Measurements from ENCODE around the gene FYN. TPM values are rescaled to one million over a fixed set of nuclear protein-coding genes. Genes with fewer than 3 reads are reported as not detected.

Gene FYN
- total and polyA plus RNA-seq, 2 experiments from 2014 or later, result 58.6 to 166 TPM

DNA sequence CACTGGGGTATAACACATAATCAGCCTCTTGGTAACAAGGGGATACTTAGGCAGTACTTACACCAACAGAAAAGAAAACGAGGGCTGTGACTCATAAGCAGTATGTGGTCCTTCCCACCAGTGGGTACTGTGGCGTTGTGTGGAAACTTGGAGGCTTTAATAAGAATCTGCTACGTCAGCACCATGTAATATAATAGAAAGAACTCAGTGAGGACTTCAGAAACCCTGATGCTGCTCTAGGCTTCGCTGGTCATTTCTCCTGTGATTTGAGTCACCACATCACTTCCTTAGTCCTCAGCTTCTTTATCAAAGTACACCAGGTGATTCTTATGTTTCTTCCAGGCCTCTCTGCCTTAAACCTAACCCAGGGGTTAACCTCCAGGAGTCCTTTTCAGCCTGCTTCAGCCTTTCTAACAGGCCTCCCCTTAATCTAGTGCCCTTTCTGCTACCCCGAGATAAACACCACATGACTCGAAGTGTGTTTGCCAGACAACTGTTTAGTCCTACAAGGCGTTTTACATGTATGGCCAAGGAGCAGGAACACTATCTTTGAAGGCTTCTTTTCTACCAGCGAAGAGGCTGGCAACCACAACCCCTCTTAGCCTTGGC is 68.5 kb downstream of the FYN start:
- peak; percentile 87 for DNase-seq
- in situ Hi-C loops (cut with MboI), result no loop called here
- Histone ChIP-seq H2AFZ (no peak overlapping the region), H3K9ac (peak overlapping the region; percentile 21; the same call in 1 of the 2 replicates), H4K20me1 (ENCODE audit: insufficient read depth) (no peaks in the 10 kb centered on the region), H3K27ac (peak overlapping the region; percentile 67), H3K27me3 (replicated peaks; ENCODE audit: insufficient read depth) (no peaks in the 10 kb centered on the region), H3K9me3 (ENCODE audit: low read depth) (no peaks in the 10 kb centered on the region), H3K4me1 (ENCODE audit: insufficient read depth) (peaks cover 50% of the 10 kb centered on the region), H3K4me3 (no peak overlapping the region), H3K79me2 (ENCODE audit: insufficient read depth) (peaks cover 97% of the 10 kb centered on the region), H3K36me3 (ENCODE audit: low read depth) (0 out of 2 replicates have a peak, but pooled peaks cover 3% of the 10 kb centered on the region), H3K4me2 (ENCODE audit: unreplicated experiment) (no peak overlapping the region), H3F3A (ENCODE audit: insufficient read depth) (peaks cover 33% of the 10 kb centered on the region), H3K9me2 (ENCODE audit: insufficient read depth) (no peaks in the 10 kb centered on the region)
- WGBS, 2 experiments (ENCODE audit: low coverage in 1 of 2, low lambda C conversion rate in 2 of 2, missing lambda C conversion rate in 2 of 2), result 54 to 55% methylated on average over 8 of the region's 8 CpGs
- TF ChIP-seq EZH2 (IDR thresholded peaks at IDR 0.05; ENCODE audit: insufficient read depth, poor library complexity, severe bottlenecking), result no peak
- TF ChIP-seq EZH2phosphoT487 (IDR thresholded peaks at IDR 0.05; ENCODE audit: insufficient read depth, low read depth), result no peak

DNA sequence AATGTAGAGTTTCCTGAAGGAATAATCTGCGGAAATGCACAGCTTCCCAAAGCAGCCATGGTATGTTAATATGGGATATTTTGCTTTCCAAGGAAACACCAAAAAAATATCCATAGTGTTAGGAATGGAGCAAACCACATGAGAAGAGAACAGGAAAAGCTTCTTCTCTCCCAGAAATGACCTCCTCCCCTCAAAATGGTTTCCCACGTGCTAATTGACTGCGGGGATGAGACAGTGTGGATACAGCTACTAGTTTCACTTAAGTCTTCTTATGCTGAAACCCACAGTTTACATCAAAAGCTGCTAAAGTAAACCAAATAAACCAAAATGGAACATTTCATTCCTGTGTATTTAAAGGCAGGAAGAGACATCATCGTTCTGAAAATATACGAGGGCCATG is 69.4 kb downstream of the FYN start:
- H3K9me3 ChIP-seq (ENCODE audit: low read depth), result no peaks in the 10 kb centered on the region
- H4K20me1 ChIP-seq (ENCODE audit: insufficient read depth), result no peaks in the 10 kb centered on the region
- WGBS, 2 experiments (ENCODE audit: low coverage in 1 of 2, low lambda C conversion rate in 2 of 2, missing lambda C conversion rate in 2 of 2), result 85 to 88% methylated on average over 5 of the region's 5 CpGs
- peaks cover 97% of the 10 kb centered on the region for H3K79me2 ChIP-seq (ENCODE audit: insufficient read depth)
- H3K36me3 ChIP-seq (ENCODE audit: low read depth), result 0 out of 2 replicates have a peak, but pooled peaks cover 1% of the 10 kb centered on the region
- H3K4me1 ChIP-seq (ENCODE audit: insufficient read depth), result peaks cover 56% of the 10 kb centered on the region
- TF ChIP-seq EZH2phosphoT487 (IDR thresholded peaks at IDR 0.05; ENCODE audit: insufficient read depth, low read depth), result no peak
- TF ChIP-seq EZH2 (IDR thresholded peaks at IDR 0.05; ENCODE audit: insufficient read depth, poor library complexity, severe bottlenecking), result no peak
- no peak overlapping the region for H3K4me3 ChIP-seq
- H2AFZ ChIP-seq, result no peak overlapping the region
- in situ Hi-C loops (cut with MboI), result no loop called here
- H3K9ac ChIP-seq, result no peak overlapping the region
- no peak overlapping the region for H3K27ac ChIP-seq
- H3K27me3 ChIP-seq (replicated peaks; ENCODE audit: insufficient read depth), result no peaks in the 10 kb centered on the region
- H3K4me2 ChIP-seq (ENCODE audit: unreplicated experiment), result no peak overlapping the region
- no peaks in the 10 kb centered on the region for H3K9me2 ChIP-seq (ENCODE audit: insufficient read depth)
- no peak for DNase-seq
- peaks cover 43% of the 10 kb centered on the region for H3F3A ChIP-seq (ENCODE audit: insufficient read depth)

DNA sequence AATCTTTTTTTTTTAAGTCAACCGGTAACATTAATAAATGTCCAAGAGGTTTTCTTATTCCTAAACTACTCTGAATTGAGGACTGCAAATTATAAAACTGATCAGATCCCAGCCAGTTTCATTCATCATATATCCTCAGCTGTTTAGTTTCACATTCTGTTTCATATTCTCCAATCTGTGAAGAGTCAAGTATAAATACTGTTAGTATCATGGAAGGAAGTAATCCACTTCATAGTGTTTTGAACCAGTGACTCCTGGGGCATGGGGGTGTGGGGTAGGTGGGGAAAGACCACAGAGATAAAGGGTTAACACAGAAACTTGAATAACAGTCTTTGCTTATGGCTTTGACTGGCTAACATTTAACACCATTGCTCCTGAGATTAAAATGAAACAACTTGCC is 69.9 kb downstream of the FYN start:
- in situ Hi-C loops (cut with MboI), result no loop called here
- Histone ChIP-seq H3K4me3 (no peak overlapping the region), H3F3A (ENCODE audit: insufficient read depth) (peaks cover 47% of the 10 kb centered on the region), H3K27me3 (replicated peaks; ENCODE audit: insufficient read depth) (no peaks in the 10 kb centered on the region), H3K4me2 (ENCODE audit: unreplicated experiment) (no peak overlapping the region), H3K9ac (no peak overlapping the region), H3K36me3 (ENCODE audit: low read depth) (no peaks in the 10 kb centered on the region), H3K9me2 (ENCODE audit: insufficient read depth) (no peaks in the 10 kb centered on the region), H3K9me3 (ENCODE audit: low read depth) (no peaks in the 10 kb centered on the region), H3K27ac (no peak overlapping the region), H3K4me1 (ENCODE audit: insufficient read depth) (peaks cover 61% of the 10 kb centered on the region), H4K20me1 (ENCODE audit: insufficient read depth) (no peaks in the 10 kb centered on the region), H2AFZ (no peak overlapping the region), H3K79me2 (ENCODE audit: insufficient read depth) (peaks cover 97% of the 10 kb centered on the region)
- no peak for DNase-seq
- no peak for TF ChIP-seq EZH2phosphoT487 (IDR thresholded peaks at IDR 0.05; ENCODE audit: insufficient read depth, low read depth)
- no peak for TF ChIP-seq EZH2 (IDR thresholded peaks at IDR 0.05; ENCODE audit: insufficient read depth, poor library complexity, severe bottlenecking)
- 88 to 92% methylated on average over 1 of the region's 1 CpG for WGBS, 2 experiments (ENCODE audit: low coverage in 1 of 2, low lambda C conversion rate in 2 of 2, missing lambda C conversion rate in 2 of 2)

DNA sequence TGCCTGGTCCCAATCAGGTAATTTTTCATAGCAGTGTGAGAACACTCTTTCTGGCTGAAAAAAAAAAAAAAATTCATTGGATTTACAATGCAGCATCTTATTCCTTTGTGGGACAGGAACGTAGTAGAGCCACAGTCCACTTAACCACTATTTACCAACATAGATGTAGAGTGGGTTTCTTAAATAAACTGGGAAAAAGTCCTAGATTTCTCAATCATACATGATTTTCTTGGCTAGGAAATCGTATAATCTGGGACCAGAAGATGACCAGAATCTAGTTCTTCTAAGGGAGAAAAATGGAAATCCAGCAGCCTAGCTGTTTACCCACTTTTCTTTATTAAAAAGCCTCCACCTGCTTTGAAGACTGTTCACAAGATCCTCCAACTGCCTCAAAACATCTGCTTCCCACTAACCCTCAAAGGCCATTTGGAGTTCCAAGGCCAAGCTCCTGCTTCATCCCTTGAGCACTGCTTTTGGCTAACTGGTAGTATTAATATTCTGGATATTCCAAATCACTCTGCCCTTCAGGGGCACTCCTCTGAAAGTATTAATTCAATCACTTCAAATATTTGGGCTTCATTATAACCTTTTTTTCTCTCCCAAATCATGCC is 70.4 kb downstream of the FYN start:
- DNase-seq, result no peak
- H3K27me3 ChIP-seq (replicated peaks; ENCODE audit: insufficient read depth), result no peaks in the 10 kb centered on the region
- no peak overlapping the region for H3K4me2 ChIP-seq (ENCODE audit: unreplicated experiment)

More for the DNA sequence above, 70.4 kb downstream of the FYN start:
- H3K4me3 ChIP-seq, result no peak overlapping the region
- WGBS, 2 experiments (ENCODE audit: low coverage in 1 of 2, low lambda C conversion rate in 2 of 2, missing lambda C conversion rate in 2 of 2), result 49% methylated on average over 2 of the region's 2 CpGs
- H3K79me2 ChIP-seq (ENCODE audit: insufficient read depth), result peaks cover 97% of the 10 kb centered on the region
- H3K9me3 ChIP-seq (ENCODE audit: low read depth), result no peaks in the 10 kb centered on the region
- no peaks in the 10 kb centered on the region for H3K36me3 ChIP-seq (ENCODE audit: low read depth)
- H3F3A ChIP-seq (ENCODE audit: insufficient read depth), result peaks cover 53% of the 10 kb centered on the region
- H3K9me2 ChIP-seq (ENCODE audit: insufficient read depth), result no peaks in the 10 kb centered on the region
- TF ChIP-seq EZH2phosphoT487 (IDR thresholded peaks at IDR 0.05; ENCODE audit: insufficient read depth, low read depth), result no peak
- TF ChIP-seq EZH2 (IDR thresholded peaks at IDR 0.05; ENCODE audit: insufficient read depth, poor library complexity, severe bottlenecking), result no peak
- no peak overlapping the region for H3K9ac ChIP-seq
- H4K20me1 ChIP-seq (ENCODE audit: insufficient read depth), result no peaks in the 10 kb centered on the region
- no peak overlapping the region for H2AFZ ChIP-seq
- peaks cover 66% of the 10 kb centered on the region for H3K4me1 ChIP-seq (ENCODE audit: insufficient read depth)
- in situ Hi-C loops (cut with MboI), result no loop called here
- H3K27ac ChIP-seq, result no peak overlapping the region
